ENCODE results near the gene ACIN1.

DNA sequence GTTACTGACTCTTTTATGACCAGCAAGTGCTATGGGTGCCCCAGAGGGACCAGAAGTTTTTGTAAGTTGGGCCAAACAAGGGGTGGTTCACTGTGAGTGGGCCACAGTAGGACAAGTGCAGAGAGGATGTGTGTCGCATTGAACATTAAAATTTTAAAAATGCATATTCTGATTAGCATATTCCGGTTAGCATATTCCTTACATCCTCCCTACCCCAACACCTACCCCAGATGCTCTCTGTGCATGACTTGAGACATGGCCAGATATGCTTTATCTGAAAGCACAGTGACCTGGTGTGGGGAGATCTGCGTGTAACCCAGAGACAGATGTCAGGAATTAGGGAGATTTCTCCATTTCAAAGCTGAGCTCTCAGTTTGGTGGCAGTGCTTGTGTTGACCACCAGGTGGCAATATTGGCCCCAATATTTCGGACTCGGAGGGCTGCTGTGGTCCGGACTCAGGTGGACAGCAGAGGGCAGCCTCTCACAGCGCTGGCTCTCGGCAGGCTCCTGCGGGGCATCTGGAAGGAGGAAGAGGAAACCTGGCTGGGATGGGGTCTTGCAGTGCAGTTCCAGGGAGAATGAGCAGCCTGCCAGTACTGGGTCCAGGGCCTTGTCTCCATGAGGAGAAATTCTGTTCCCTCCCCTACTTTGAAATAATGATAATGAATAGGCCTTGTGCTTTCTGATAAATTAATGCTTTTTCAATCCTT, 25.8 kb upstream of the ACIN1 start:
- TF ChIP-seq, protein P1, sequence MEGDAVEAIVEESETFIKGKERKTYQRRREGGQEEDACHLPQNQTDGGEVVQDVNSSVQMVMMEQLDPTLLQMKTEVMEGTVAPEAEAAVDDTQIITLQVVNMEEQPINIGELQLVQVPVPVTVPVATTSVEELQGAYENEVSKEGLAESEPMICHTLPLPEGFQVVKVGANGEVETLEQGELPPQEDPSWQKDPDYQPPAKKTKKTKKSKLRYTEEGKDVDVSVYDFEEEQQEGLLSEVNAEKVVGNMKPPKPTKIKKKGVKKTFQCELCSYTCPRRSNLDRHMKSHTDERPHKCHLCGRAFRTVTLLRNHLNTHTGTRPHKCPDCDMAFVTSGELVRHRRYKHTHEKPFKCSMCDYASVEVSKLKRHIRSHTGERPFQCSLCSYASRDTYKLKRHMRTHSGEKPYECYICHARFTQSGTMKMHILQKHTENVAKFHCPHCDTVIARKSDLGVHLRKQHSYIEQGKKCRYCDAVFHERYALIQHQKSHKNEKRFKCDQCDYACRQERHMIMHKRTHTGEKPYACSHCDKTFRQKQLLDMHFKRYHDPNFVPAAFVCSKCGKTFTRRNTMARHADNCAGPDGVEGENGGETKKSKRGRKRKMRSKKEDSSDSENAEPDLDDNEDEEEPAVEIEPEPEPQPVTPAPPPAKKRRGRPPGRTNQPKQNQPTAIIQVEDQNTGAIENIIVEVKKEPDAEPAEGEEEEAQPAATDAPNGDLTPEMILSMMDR (IDR thresholded peaks at IDR 0.05), result peak; percentile 100
- TF ChIP-seq ZFX (IDR thresholded peaks at IDR 0.05; ENCODE audit: borderline replicate concordance), result no peak

Data from 22Rv1 (cell line).